HepG2 (cell line): ENCODE results near the gene NUTF2. TPM values are rescaled to one million over a fixed set of nuclear protein-coding genes. Genes with fewer than 3 reads are reported as not detected.

Experiments used
- AGO2 ChIP-seq: fragments of 200-400 bp; formaldehyde crosslinking; optimal IDR thresholded peaks from 2 replicates; pipeline ENCODE3; 2017; ENCODE audit warnings: mild to moderate bottlenecking, low read depth, low read length, moderate library complexity
- ATF1 ChIP-seq: IDR thresholded peaks from 2 replicates; pipeline ENCODE4 v1.6.1; 2016; ENCODE audit warnings: mild to moderate bottlenecking, control low read depth
- ATF4 ChIP-seq, 2 experiments: fragments of 450-650 bp in 1 of 2; sonication (generic) in 1 of 2; formaldehyde crosslinking; IDR thresholded peaks; 2 replicates each; pipeline versions ENCODE4 v1.5.0 to v1.8.0; 2020 to 2022; ENCODE audit warnings: mild to moderate bottlenecking in 1 of 2, missing genetic modification reagents in 1 of 2
- ATF7 ChIP-seq, 2 experiments: fragments of 450-650 bp in 1 of 2; sonication (generic) in 1 of 2; formaldehyde crosslinking in 1 of 2; IDR thresholded peaks; 2 replicates each; pipeline versions ENCODE4 v1.4.0 to v1.6.1; 2016 to 2020; ENCODE audit warnings: antibody characterized with exemption in 1 of 2, mild to moderate bottlenecking in 1 of 2, missing genetic modification reagents in 1 of 2
- BATF2 ChIP-seq: sonication (generic); formaldehyde crosslinking; IDR thresholded peaks from 2 replicates; pipeline ENCODE4 v1.8.0; 2022; ENCODE audit warnings: mild to moderate bottlenecking, missing genetic modification reagents, moderate library complexity
- BRCA1 ChIP-seq: sonication (generic); formaldehyde crosslinking; IDR thresholded peaks from 2 replicates; pipeline ENCODE4 v1.4.0; 2020; ENCODE audit warnings: missing genetic modification reagents
- EEA1 ChIP-seq: sonication (generic); formaldehyde crosslinking; IDR thresholded peaks from 2 replicates; pipeline ENCODE4 v1.5.1; 2020; ENCODE audit warnings: mild to moderate bottlenecking, missing genetic modification reagents, borderline replicate concordance
- IRX3 ChIP-seq: sonication (generic); formaldehyde crosslinking; IDR thresholded peaks from 2 replicates; pipeline ENCODE4 v1.8.1; 2023; ENCODE audit warnings: mild to moderate bottlenecking, low read depth, missing genetic modification reagents, borderline replicate concordance
- ISX ChIP-seq: sonication (generic); formaldehyde crosslinking; conservative IDR thresholded peaks from 2 replicates; pipeline ENCODE4 v1.5.0; 2020; ENCODE audit warnings: missing genetic modification reagents
- JUND ChIP-seq: sonication (generic); formaldehyde crosslinking; IDR thresholded peaks from 2 replicates; pipeline ENCODE4 v1.8.0; 2022; ENCODE audit warnings: mild to moderate bottlenecking, missing genetic modification reagents
- LBX2 ChIP-seq: sonication (generic); formaldehyde crosslinking; IDR thresholded peaks from 2 replicates; pipeline ENCODE4 v1.5.0; 2020; ENCODE audit warnings: missing genetic modification reagents, mild to moderate bottlenecking, borderline replicate concordance
- LCORL ChIP-seq, 2 experiments: fragments of 450-650 bp in 1 of 2; sonication (generic) in 1 of 2; formaldehyde crosslinking in 1 of 2; IDR thresholded peaks; 2 replicates each; pipeline versions ENCODE4 v1.5.0 to v1.6.1; 2017 to 2020; ENCODE audit warnings: antibody characterized with exemption in 1 of 2, missing genetic modification reagents in 1 of 2
- PHF8 ChIP-seq: sonication (generic); formaldehyde crosslinking; IDR thresholded peaks from 2 replicates; pipeline ENCODE4 v1.5.0; 2020; ENCODE audit warnings: missing genetic modification reagents
- RFXAP ChIP-seq: sonication (generic); formaldehyde crosslinking; IDR thresholded peaks from 2 replicates; pipeline ENCODE4 v1.4.0; 2020; ENCODE audit warnings: missing genetic modification reagents, borderline replicate concordance
- SRY ChIP-seq: sonication (generic); formaldehyde crosslinking; IDR thresholded peaks from 2 replicates; pipeline ENCODE4 v1.8.0; 2022; ENCODE audit warnings: mild to moderate bottlenecking, missing genetic modification reagents
- TEAD2 ChIP-seq: sonication (generic); formaldehyde crosslinking; IDR thresholded peaks from 2 replicates; pipeline ENCODE4 v1.9.0; 2021; ENCODE audit warnings: missing genetic modification reagents
- ZNF292 ChIP-seq: sonication (generic); formaldehyde crosslinking; IDR thresholded peaks from 2 replicates; pipeline ENCODE4 v1.8.1; 2022; ENCODE audit warnings: mild to moderate bottlenecking, low read depth, missing genetic modification reagents, borderline replicate concordance
- ZNF362 ChIP-seq: sonication (generic); formaldehyde crosslinking; IDR thresholded peaks from 2 replicates; pipeline ENCODE4 v1.4.0; 2020; ENCODE audit warnings: missing genetic modification reagents, mild to moderate bottlenecking, borderline replicate concordance
- ZNF550 ChIP-seq: sonication (generic); formaldehyde crosslinking; IDR thresholded peaks from 2 replicates; pipeline ENCODE4 v1.4.0; 2020; ENCODE audit warnings: mild to moderate bottlenecking, missing genetic modification reagents, borderline replicate concordance
- ZNF703 ChIP-seq: sonication (generic); formaldehyde crosslinking; IDR thresholded peaks from 2 replicates; pipeline ENCODE4 v1.5.1; 2020; ENCODE audit warnings: missing genetic modification reagents, mild to moderate bottlenecking, moderate library complexity, borderline replicate concordance
- ZZZ3 ChIP-seq: sonication (generic); formaldehyde crosslinking; IDR thresholded peaks from 2 replicates; pipeline ENCODE4 v1.4.0; 2020; ENCODE audit warnings: missing genetic modification reagents, mild to moderate bottlenecking, borderline replicate concordance
- polyA plus RNA-seq, 8 experiments: library from polyadenylated mRNA; depleted of rRNA in 3 of 8; stranded (reverse) in 7 of 8; unstranded in 1 of 8; fragments of >200 nt; fragmentation: Illumina TruSeq in 4 of 8; extraction: Trizol in 4 of 8; gene quantifications; 2 replicates each; pipeline versions ENCODE4 v1.2.1 to v1.2.3, GENCODE V29; 2011 to 2016; ENCODE audit warnings: low read depth in 4 of 8, missing spikeins in 1 of 8, mixed read lengths in 1 of 8; ENCODE audit not compliant: insufficient read depth in 1 of 8
- total RNA-seq, 5 experiments: library from RNA; depleted of rRNA; stranded (reverse); fragments of >200 nt; fragmentation: Illumina TruSeq; extraction: Trizol; gene quantifications; 2 replicates each; pipeline ENCODE4 v1.2.3, GENCODE V29; 2016; ENCODE audit warnings: low read depth in 1 of 5
- TF ChIP-seq, protein P1 (sequence below): sonication (generic); formaldehyde crosslinking; conservative IDR thresholded peaks from 2 replicates; pipeline ENCODE4 v1.8.1; 2023; ENCODE audit warnings: missing genetic modification reagents
- TF ChIP-seq, protein P2 (sequence below): sonication (generic); formaldehyde crosslinking; IDR thresholded peaks from 2 replicates; pipeline ENCODE4 v1.8.0; 2022; ENCODE audit warnings: missing genetic modification reagents, low read depth, mild to moderate bottlenecking, borderline replicate concordance

Gene NUTF2
- total and polyA plus RNA-seq, 2 of the 13 experiments (the other 11 are each of a cell fraction or from before 2014, with no cell fraction given) = 168 to 214 TPM

- TF ChIP-seq ZNF362 (no peak; the same call in 1 of the 2 replicates), LBX2 (CRISPR knock-in tag) (0 out of 2 replicates have a peak, but pooled peaks have one; percentile 32), BATF2 (CRISPR knock-in tag) (no peak), PHF8 (CRISPR knock-in tag) (peak; percentile 80), SRY (peak; percentile 42; the same call in 1 of the 2 replicates), EEA1 (peak; percentile 27; the same call in 1 of the 2 replicates), ZNF550 (CRISPR knock-in tag) (peak; percentile 96; the same call in 1 of the 2 replicates), ZNF703 (CRISPR knock-in tag) (peak; percentile 83; the same call in 1 of the 2 replicates), TEAD2 (CRISPR knock-in tag) (no peak), ATF4 (CRISPR knock-in tag; IDR thresholded peaks at IDR 0.05) (no peak), AGO2 (peak; percentile 83), IRX3 (CRISPR knock-in tag) (0 out of 2 replicates have a peak, but pooled peaks have one; percentile 9), ZZZ3 (CRISPR knock-in tag) (peak; percentile 92), JUND (CRISPR knock-in tag) (peak; percentile 65; the same call in 1 of the 2 replicates), ZNF292 (CRISPR knock-in tag) (peak; percentile 71), RFXAP (peak; percentile 73; the same call in 1 of the 2 replicates), ATF1 (CRISPR knock-in tag) (peak; percentile 56; the same call in 1 of the 2 replicates), ATF7 (IDR thresholded peaks at IDR 0.05) (no peak), ATF7 (CRISPR knock-in tag; IDR thresholded peaks at IDR 0.05) (peak; percentile 63; the same call in 1 of the 2 replicates), LCORL (IDR thresholded peaks at IDR 0.05) (no peak), LCORL (CRISPR knock-in tag; IDR thresholded peaks at IDR 0.05) (peak; percentile 91), BRCA1 (CRISPR knock-in tag) (peak; percentile 33; the same call in 1 of the 2 replicates), ISX (no peak)
- TF ChIP-seq, protein P1, sequence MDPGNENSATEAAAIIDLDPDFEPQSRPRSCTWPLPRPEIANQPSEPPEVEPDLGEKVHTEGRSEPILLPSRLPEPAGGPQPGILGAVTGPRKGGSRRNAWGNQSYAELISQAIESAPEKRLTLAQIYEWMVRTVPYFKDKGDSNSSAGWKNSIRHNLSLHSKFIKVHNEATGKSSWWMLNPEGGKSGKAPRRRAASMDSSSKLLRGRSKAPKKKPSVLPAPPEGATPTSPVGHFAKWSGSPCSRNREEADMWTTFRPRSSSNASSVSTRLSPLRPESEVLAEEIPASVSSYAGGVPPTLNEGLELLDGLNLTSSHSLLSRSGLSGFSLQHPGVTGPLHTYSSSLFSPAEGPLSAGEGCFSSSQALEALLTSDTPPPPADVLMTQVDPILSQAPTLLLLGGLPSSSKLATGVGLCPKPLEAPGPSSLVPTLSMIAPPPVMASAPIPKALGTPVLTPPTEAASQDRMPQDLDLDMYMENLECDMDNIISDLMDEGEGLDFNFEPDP (CRISPR knock-in tag) = no peak
- TF ChIP-seq, protein P2, sequence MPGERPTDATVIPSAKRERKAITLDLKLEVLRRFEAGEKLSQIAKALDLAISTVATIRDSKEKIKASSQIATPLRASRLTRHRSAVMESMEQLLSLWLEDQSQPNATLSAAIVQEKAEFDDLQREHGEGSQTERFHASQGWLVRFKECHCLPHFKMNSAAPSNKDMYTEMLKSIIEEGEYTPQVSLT (CRISPR knock-in tag) = no peak
Measured at GRCh38 chr16:67846320-67847063, at the start of gene NUTF2 (continued).
